ES-I3 (cell line): Measurements from ENCODE around the gene SLC2A5.
"Not testable (repeated sequence)": the region's sequence is repeated elsewhere in the genome, so short reads cannot be mapped to it uniquely, and the experiment has no call there.

Source experiments
- H3K36me3 ChIP-seq: 2 replicates; pipeline ENCODE4 v1.6.1; 2013; ENCODE audit warnings: mild to moderate bottlenecking, low read length, control low read depth, moderate library complexity; ENCODE audit not compliant: insufficient read depth
- H3K4me1 ChIP-seq: 2 replicates; pipeline ENCODE4 v1.6.1; 2013; ENCODE audit warnings: mild to moderate bottlenecking, control low read depth, low read length; ENCODE audit not compliant: insufficient read depth
- H3K9ac ChIP-seq: 2 replicates; pipeline ENCODE4 v1.6.1; 2013; ENCODE audit warnings: low read depth, mild to moderate bottlenecking, low read length, moderate library complexity
- H3K9me3 ChIP-seq: 2 replicates; pipeline ENCODE4 v1.6.1; 2013; ENCODE audit warnings: mild to moderate bottlenecking, low read length, moderate library complexity; ENCODE audit not compliant: control insufficient read depth, insufficient read depth

SLC2A5 gene

GRCh38 chr1:9100471-9101043 is 31.1 kb upstream of the SLC2A5 start:
- Histone ChIP-seq H3K9ac (no peak overlapping the region), H3K36me3 (no peaks in the 10 kb centered on the region), H3K4me1 (no peaks in the 10 kb centered on the region), H3K9me3 (peaks cover 7% of the 10 kb centered on the region)

DNA sequence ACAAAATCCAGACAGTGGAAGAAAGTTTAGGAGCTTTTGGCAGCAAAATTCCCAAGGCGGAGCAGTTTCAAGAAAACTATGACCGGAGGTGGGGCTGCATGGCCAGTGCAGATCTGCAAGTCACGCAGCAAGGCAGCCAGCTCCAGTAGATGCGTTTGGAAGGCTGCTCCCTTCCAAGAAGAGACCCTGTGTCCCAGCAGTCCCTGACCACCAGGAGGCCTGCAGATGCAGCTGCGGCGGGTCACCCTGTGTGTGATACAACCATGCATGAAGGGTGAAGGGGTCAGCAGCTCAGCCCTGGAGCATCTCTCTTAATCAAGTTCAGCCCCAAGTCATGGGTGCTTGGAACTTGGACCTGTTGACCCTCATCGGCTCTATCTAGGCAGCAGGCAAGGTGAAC is 30.1 kb upstream of the SLC2A5 start:
- H3K4me1 ChIP-seq = no peaks in the 10 kb centered on the region
- H3K36me3 ChIP-seq = no peaks in the 10 kb centered on the region
- H3K9me3 ChIP-seq = peaks cover 7% of the 10 kb centered on the region
- H3K9ac ChIP-seq = no peak overlapping the region

DNA sequence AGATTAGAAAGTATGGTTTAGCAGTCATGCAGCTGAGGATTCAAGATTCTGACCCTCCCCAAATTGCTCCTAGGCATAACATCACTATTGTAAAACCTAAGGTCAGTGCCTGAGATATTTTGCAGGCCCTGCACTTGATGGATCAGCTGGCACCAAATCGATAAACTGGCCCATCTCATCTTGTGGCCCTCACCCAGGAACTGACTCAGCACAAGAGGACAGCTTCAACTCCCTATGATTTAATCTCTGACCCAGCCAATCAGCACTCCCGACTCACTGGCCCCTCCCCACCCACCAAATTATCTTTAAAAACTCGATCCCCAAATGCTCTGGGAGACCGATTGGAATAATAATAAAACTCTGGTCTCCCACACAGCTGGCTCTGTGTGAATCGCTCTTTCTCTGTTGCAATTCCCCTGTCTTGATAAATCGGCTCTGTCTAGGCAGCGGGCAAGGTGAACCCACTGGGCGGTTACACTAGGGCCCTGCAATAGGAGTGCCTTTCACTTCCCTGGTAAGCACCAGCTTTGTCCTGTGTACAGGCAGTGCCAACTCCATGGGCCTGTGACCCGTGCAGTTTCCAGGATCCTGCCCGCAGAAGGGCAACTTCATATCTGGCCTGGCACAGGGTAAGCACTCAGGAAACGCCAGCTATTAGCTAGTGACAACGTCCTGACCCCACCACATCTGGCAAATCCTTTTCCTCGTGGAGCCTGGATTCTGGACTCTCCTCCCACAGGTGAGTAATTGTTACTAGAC is 28.7 kb upstream of the SLC2A5 start:
- H3K9ac ChIP-seq = no peak overlapping the region
- no peaks in the 10 kb centered on the region for H3K4me1 ChIP-seq
- peaks cover 7% of the 10 kb centered on the region for H3K9me3 ChIP-seq
- H3K36me3 ChIP-seq = no peaks in the 10 kb centered on the region

GRCh38 chr1:9095818-9096217 is 26.4 kb upstream of the SLC2A5 start:
- H3K9me3 ChIP-seq = peaks cover 7% of the 10 kb centered on the region
- no peaks in the 10 kb centered on the region for H3K36me3 ChIP-seq
- H3K4me1 ChIP-seq = no peaks in the 10 kb centered on the region
- H3K9ac ChIP-seq = no peak overlapping the region

GRCh38 chr1:9093996-9094595 is 24.7 kb upstream of the SLC2A5 start:
- not testable (repeated sequence) for H3K36me3 ChIP-seq, H3K9me3 ChIP-seq, H3K4me1 ChIP-seq, H3K9ac ChIP-seq

DNA sequence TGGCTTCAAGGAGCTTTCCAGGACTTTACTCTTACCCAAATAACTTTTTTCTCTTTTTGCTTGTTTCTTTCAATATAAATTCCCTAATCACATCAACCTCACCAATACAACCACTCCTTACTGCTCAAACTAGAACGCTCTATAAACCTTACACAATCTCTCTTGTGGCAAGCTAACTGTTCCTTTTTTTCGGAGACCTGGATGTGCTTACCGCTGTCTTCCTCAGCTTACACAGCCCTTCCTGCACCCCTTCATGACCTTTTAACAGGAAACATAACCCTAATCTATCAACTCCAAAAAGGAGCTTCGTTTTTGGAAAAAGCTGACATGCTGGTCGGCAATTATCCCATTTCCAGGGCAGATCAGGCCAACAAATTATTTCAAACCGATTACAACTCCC is 24.1 kb upstream of the SLC2A5 start:
- H3K9me3 ChIP-seq = peaks cover 7% of the 10 kb centered on the region
- no peaks in the 10 kb centered on the region for H3K4me1 ChIP-seq
- H3K36me3 ChIP-seq = no peaks in the 10 kb centered on the region
- no peak overlapping the region for H3K9ac ChIP-seq

DNA sequence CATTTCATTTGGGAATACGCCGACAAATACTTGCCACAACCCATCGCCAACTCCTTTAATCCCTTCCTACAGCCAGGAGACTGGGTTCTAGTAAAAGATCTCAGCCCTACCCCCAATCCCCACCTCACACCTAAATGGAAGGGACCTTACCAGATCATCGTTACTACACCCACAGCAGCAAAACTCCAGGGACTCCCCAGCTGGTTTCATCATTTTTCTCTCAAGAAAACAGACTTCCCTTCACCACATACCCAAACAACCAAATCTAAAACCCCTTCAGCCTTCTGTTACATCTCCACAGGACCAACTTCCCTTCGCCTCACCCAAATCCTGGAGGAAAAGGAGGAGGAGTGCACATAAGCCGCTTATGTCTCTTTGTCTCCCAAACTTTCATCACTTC is 23.7 kb upstream of the SLC2A5 start:
- no peaks in the 10 kb centered on the region for H3K36me3 ChIP-seq
- no peak overlapping the region for H3K9ac ChIP-seq
- H3K9me3 ChIP-seq = peaks cover 4% of the 10 kb centered on the region
- H3K4me1 ChIP-seq = no peaks in the 10 kb centered on the region

GRCh38 chr1:9088807-9089206 is 19.4 kb upstream of the SLC2A5 start:
- no peaks in the 10 kb centered on the region for H3K4me1 ChIP-seq
- no peaks in the 10 kb centered on the region; the same call in 1 of the 2 replicates for H3K9me3 ChIP-seq
- no peaks in the 10 kb centered on the region for H3K36me3 ChIP-seq
- no peak overlapping the region for H3K9ac ChIP-seq

- Histone ChIP-seq H3K4me1 (peaks cover 5% of the 10 kb centered on the region; the same call in 1 of the 2 replicates), H3K9me3 (no peaks in the 10 kb centered on the region; the same call in 1 of the 2 replicates), H3K36me3 (no peaks in the 10 kb centered on the region), H3K9ac (no peak overlapping the region)
Measured at GRCh38 chr1:9087411-9088125, 18.1 kb upstream of the SLC2A5 start.

GRCh38 chr1:9086796-9087195 is 17.4 kb upstream of the SLC2A5 start:
- H3K9ac ChIP-seq = no peak overlapping the region
- H3K36me3 ChIP-seq = no peaks in the 10 kb centered on the region
- peaks cover 5% of the 10 kb centered on the region; the same call in 1 of the 2 replicates for H3K4me1 ChIP-seq

DNA sequence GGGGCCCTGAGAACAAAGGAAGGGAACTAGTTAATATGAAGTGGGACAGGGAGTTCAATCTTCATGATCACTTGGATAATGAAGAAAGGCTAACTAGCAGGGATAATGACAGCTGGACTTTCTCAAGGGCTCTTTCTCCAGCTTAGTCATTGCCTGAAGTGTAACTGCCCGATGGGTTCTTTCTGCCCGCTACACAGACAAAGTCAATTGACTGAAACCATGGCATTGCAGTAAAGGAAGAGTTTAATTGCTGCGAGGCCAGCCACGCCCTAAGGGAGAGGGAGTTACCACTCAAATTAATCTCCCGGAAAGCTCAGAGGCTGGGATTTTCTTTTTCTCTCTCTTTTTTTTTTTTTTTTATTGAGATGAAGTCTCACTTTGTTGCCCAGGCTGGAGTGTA is 16.6 kb upstream of the SLC2A5 start:
- H3K9ac ChIP-seq = no peak overlapping the region
- H3K9me3 ChIP-seq = no peaks in the 10 kb centered on the region; the same call in 1 of the 2 replicates
- peaks cover 6% of the 10 kb centered on the region for H3K4me1 ChIP-seq
- no peaks in the 10 kb centered on the region for H3K36me3 ChIP-seq

More at GRCh38 chr1:9086796-9087195, 17.4 kb upstream of the SLC2A5 start:
- H3K9me3 ChIP-seq = no peaks in the 10 kb centered on the region; the same call in 1 of the 2 replicates

DNA sequence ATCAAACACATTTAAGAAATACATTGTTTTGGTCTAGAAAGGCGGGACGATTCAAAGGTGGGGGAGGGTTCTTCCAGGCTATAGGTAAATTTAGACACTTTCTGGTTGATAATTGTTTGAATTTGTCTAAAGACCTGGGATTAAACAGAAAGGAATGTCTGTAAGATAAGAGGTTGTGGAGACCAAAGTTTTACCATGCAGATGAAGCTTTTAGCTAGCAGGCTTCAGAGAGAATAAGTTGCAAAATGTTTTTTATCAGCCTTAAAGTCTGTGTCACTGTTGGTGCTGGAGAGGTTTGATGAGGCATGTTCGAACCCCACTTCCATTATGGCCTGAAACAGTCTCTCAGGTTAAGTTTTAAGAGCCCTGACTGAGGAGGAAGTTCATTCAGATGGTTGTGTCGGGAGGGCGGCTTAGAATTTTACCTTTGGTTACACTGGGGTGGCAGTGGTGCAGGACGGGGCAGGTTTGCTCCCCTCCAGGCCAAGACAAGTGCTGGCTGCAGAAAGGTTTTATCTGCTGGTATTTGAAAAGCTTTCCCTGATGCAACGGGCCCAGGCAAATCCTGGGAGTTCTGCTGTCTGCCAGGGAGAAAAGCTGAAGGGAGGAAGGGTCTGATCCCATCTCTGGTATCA is 16.0 kb upstream of the SLC2A5 start:
- no peaks in the 10 kb centered on the region; the same call in 1 of the 2 replicates for H3K9me3 ChIP-seq
- no peaks in the 10 kb centered on the region for H3K36me3 ChIP-seq
- peaks cover 13% of the 10 kb centered on the region for H3K4me1 ChIP-seq
- no peak overlapping the region for H3K9ac ChIP-seq

GRCh38 chr1:9084906-9085305 is 15.5 kb upstream of the SLC2A5 start:
- no peak overlapping the region for H3K9ac ChIP-seq
- no peaks in the 10 kb centered on the region; the same call in 1 of the 2 replicates for H3K9me3 ChIP-seq
- no peaks in the 10 kb centered on the region for H3K36me3 ChIP-seq
- peaks cover 14% of the 10 kb centered on the region for H3K4me1 ChIP-seq

DNA sequence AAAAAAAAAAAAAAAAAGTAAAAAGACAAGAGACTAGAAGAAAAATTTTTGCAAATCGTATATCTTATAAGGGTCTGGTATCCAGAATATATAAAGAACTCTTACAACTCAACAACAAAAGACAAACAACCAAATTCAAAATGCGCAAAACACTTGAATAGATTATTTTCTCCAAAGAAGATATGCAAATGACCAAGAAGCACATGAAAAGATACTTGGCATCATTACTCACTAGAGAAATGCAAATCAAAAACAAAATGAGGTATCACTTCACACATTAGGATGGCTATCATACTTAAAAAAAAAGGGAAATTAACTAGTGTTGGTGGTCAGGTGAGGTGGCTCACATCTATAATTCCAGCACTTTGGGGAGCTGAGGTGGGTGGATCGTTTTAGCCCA is 12.0 kb upstream of the SLC2A5 start:
- Histone ChIP-seq H3K9ac (no peak overlapping the region), H3K9me3 (no peaks in the 10 kb centered on the region; the same call in 1 of the 2 replicates), H3K36me3 (no peaks in the 10 kb centered on the region), H3K4me1 (peaks cover 14% of the 10 kb centered on the region)
